Esophagus squamous epithelium (tissue), 5 donors: ENCODE measurements around the gene STK40. TPM values are rescaled to one million over a fixed set of nuclear protein-coding genes. Genes with fewer than 3 reads are reported as not detected.

Source experiments
- DNase-seq: peaks from one replicate; lab custom pipeline; 2025; lab: John Stamatoyannopoulos, UW
- H3K27ac ChIP-seq, 4 donors: fragments of 200-600 bp; sonication (generic); one replicate each; pipeline ENCODE4 v1.5.1; 2016 to 2019; ENCODE audit warnings: mild to moderate bottlenecking in 1 of 4
- H3K27me3 ChIP-seq, 4 donors: fragments of 200-600 bp; sonication (generic); 1 replicate in 3 of 4; 2 replicates in 1 of 4; pipeline versions ENCODE4 v1.5.1 to v1.6.0; 2017 to 2021; ENCODE audit warnings: antibody characterized with exemption in 1 of 4
- H3K36me3 ChIP-seq, 3 donors: fragments of 200-600 bp; sonication (generic); one replicate each; pipeline ENCODE4 v1.5.1; 2016 to 2019
- H3K4me1 ChIP-seq, 3 donors: fragments of 200-600 bp; sonication (generic); one replicate each; pipeline ENCODE4 v1.5.1; 2017 to 2019
- H3K4me3 ChIP-seq, 4 donors: fragments of 200-600 bp; sonication (generic); 1 replicate in 3 of 4; 2 replicates in 1 of 4; pipeline ENCODE4 v1.5.1; 2016 to 2019; ENCODE audit warnings: mild to moderate bottlenecking in 2 of 4, moderate library complexity in 1 of 4
- H3K9me3 ChIP-seq, 3 donors: fragments of 200-600 bp; sonication (generic); one replicate each; pipeline ENCODE4 v1.5.1; 2016 to 2019
- POLR2A ChIP-seq, 4 donors: fragments of 450-650 bp; IDR thresholded peaks; one replicate each; pipeline ENCODE4 v1.6.1; 2017; ENCODE audit warnings: antibody characterized with exemption in 4 of 4, mild to moderate bottlenecking in 4 of 4, moderate library complexity in 3 of 4
- whole genome bisulfite sequencing, 2 donors: methylation state at CpG; one replicate each; pipeline ENCODE4 v1.1.5; 2018; 5-methylcytosine and 5-hydroxymethylcytosine counted together
- intact Hi-C: fragments of 100-400 bp; cut with DNase I; formaldehyde crosslinking; loops from one replicate; pipeline ENCODE4 v1.15.0; 2022
- total RNA-seq, 4 donors: library from RNA; depleted of rRNA; stranded (reverse); fragments of >200 nt; gene quantifications; one replicate each; pipeline ENCODE4 v1.1.0, GENCODE V29; 2016
- TF ChIP-seq, protein P1 (sequence below), 6 experiments: fragments of 450-650 bp in 4 of 6; fragments of 200-600 bp in 2 of 6; sonication (generic) in 2 of 6; IDR thresholded peaks; one replicate each; pipeline ENCODE4 v1.5.1; 2016 to 2019; ENCODE audit warnings: antibody characterized with exemption in 6 of 6, mild to moderate bottlenecking in 4 of 6, moderate library complexity in 4 of 6
- donor health status: DM: yes; HTN: yes; CAD: no.

Gene STK40
- total RNA-seq, 4 donors from 2014 or later, result 34.5 to 59.7 (median 42.3) TPM

DNA sequence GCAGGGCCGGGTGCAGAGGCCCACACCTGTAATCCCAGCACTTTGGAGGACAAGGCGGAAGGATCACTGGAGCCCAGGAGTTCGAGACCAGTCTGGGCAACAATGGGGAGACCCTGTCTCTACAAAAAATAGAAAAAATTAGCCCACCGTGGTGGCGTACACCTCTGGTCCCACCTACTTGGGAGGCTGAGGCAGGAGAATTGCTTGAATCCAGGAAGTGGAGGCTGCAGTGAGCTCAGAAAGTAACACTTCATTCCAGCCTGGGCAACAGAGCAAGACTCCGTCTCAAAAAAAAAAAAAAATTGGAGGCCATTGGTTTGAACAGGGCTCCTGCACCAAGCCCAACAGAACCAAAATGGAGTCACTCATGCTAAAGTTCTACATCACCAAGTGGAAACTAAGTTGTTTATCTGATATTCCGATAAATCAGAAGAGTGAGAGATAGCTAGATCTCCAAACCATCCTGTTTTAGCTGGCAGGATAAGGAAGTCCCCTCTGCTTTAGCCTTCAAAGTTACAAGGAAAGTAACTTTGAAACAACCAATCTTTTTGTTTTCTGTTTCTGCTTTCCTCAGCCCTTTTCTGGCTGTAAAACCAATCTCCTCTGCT is 12.8 kb upstream of the STK40 start:
- intact Hi-C loops, result no loop called here
- 73 to 80% methylated on average over 5 to 7 of the region's 7 CpGs for WGBS, 2 donors

DNA sequence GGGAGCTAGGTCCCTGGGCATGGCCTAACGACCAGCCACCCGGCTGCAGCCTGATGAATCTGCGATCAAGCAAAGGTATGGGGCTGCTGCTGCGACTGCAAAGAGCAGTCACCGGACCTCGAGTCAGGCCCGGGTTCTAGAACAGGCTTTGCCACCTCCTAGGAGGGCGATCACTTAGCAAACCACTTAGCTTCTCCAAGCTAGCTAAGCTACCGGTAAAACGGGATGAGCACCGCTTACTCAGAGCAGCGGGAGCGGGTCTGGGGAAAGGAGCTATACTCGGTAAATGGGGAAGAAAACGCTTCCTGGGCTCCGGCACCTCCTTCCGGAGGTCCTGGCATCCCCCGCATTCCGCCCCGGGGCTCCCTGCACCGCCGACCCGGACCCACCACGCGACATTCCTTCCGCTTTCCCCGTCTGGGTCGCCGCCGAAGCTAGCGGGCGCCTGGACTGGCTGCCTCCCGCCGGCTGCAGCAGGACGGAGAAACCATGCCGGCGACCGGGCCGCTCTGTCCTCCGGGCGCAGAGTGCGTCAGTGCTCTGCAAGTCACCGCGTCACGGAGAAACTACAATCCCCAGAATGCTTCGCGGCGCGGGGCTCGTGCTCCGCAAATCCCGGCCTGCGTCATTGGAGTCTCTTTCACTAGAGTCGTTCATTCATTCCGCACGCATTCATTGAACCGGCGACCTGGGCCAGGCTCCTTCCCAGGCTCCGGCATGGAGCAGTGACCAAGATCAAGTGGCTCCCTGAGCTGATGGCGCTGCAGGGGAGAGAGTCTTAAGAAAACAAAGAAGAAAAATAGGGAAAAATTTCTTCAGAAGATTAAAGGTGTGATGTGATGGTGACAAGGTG is 11.9 kb upstream of the STK40 start, which contains the start of gene LSM10:
TSS of gene LSM10 (minus strand) at position 531 of the 853 bp plus-strand sequence. CDS start 3,779 bp downstream, outside the sequence.
- Histone ChIP-seq H3K4me1 (peaks cover 0 to 35% (median 16%) of the 10 kb centered on the region in 3 donors), H3K9me3 (no peaks in the 10 kb centered on the region), H3K4me3 (peak within 1 kb of the TSS; percentile 61 to 80 (median 73)), H3K36me3 (peaks cover 11 to 18% (median 14%) of the 10 kb centered on the region in 3 donors), H3K27me3 (no peaks in the 10 kb centered on the region), H3K27ac (peak within 1 kb of the TSS; percentile 94 to 95 (median 94))
- intact Hi-C loops, result no loop called here
- DNase-seq, result peak; percentile 67
- TF ChIP-seq POLR2A (IDR thresholded peaks at IDR 0.05), result peak in 3 of 4 donors; percentile 92 to 96 (median 94)
- TF ChIP-seq, protein P1, sequence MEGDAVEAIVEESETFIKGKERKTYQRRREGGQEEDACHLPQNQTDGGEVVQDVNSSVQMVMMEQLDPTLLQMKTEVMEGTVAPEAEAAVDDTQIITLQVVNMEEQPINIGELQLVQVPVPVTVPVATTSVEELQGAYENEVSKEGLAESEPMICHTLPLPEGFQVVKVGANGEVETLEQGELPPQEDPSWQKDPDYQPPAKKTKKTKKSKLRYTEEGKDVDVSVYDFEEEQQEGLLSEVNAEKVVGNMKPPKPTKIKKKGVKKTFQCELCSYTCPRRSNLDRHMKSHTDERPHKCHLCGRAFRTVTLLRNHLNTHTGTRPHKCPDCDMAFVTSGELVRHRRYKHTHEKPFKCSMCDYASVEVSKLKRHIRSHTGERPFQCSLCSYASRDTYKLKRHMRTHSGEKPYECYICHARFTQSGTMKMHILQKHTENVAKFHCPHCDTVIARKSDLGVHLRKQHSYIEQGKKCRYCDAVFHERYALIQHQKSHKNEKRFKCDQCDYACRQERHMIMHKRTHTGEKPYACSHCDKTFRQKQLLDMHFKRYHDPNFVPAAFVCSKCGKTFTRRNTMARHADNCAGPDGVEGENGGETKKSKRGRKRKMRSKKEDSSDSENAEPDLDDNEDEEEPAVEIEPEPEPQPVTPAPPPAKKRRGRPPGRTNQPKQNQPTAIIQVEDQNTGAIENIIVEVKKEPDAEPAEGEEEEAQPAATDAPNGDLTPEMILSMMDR (IDR thresholded peaks at IDR 0.05), result peak in 1 of 6 experiments; percentile 5
- 0% methylated on average over 17 to 18 of the region's 60 CpGs for WGBS, 2 donors

More for the DNA sequence above, 12.8 kb upstream of the STK40 start:
- Histone ChIP-seq H3K9me3 (no peaks in the 10 kb centered on the region), H3K4me1 (peaks cover 0 to 35% (median 16%) of the 10 kb centered on the region in 3 donors), H3K36me3 (peaks cover 5 to 9% (median 5%) of the 10 kb centered on the region in 3 donors), H3K4me3 (peak overlapping the region in 1 of 4 donors; percentile 76), H3K27ac (peak overlapping the region in 3 of 4 donors; percentile 94 to 95 (median 94)), H3K27me3 (no peaks in the 10 kb centered on the region)
- DNase-seq, result no peak
- TF ChIP-seq, protein P1 (IDR thresholded peaks at IDR 0.05), result no peak
- TF ChIP-seq POLR2A (IDR thresholded peaks at IDR 0.05), result no peak

DNA sequence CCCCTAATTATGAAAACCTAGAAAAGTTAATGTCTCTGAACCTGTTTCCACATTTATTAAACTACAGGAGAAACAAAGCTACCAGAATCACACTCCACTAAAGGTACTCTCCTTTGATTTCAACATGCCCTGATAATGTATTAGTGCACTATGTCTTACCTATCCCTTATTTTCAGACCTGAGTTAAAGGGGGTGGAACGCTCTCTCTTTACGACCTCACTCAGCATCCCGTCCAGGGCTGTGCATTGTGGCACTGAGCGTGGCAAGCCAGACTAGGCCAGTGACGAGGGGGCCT is 11.3 kb upstream of the STK40 start:
- Histone ChIP-seq H3K27ac (peak overlapping the region; percentile 94 to 95 (median 94)), H3K27me3 (no peaks in the 10 kb centered on the region), H3K4me3 (peak overlapping the region; percentile 61 to 80 (median 73)), H3K9me3 (no peaks in the 10 kb centered on the region), H3K36me3 (peaks cover 11 to 23% (median 14%) of the 10 kb centered on the region in 3 donors), H3K4me1 (peaks cover 0 to 35% (median 16%) of the 10 kb centered on the region in 3 donors)
- no peak for DNase-seq
- intact Hi-C loops, result no loop called here
- 0 to 11% methylated on average over 2 to 3 of the region's 5 CpGs for WGBS, 2 donors
- TF ChIP-seq, protein P1 (IDR thresholded peaks at IDR 0.05), result no peak

DNA sequence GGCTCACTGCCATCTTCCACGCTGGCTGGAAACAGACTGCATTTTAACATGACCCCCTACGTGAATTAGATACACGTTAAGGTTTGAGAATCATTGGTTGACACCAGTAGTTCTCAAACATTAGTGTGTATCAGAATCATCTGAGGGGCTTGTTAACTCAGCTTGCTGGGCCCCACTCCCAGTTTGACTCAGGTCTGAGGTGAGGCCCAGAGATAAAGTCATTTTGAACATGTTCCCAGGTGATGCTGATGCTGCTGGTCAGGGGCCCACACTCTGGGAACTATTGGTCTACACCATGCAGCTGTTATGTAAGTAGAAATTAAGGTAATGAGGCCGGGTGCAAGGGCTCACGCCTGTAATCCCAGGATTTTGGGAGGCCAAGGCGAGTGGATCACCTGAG is 10.6 kb upstream of the STK40 start:
- intact Hi-C loops, result no loop called here
- Histone ChIP-seq H3K9me3 (no peaks in the 10 kb centered on the region), H3K4me1 (peaks cover 0 to 33% (median 16%) of the 10 kb centered on the region in 3 donors), H3K27me3 (no peaks in the 10 kb centered on the region), H3K27ac (peak overlapping the region in 3 of 4 donors; percentile 28 to 95 (median 94)), H3K4me3 (peak overlapping the region in 1 of 4 donors; percentile 76), H3K36me3 (peaks cover 11 to 30% (median 14%) of the 10 kb centered on the region in 3 donors)
- TF ChIP-seq, protein P1 (IDR thresholded peaks at IDR 0.05), result no peak
- no peak for TF ChIP-seq POLR2A (IDR thresholded peaks at IDR 0.05)
- WGBS, 2 donors, result 79 to 84% methylated on average over 3 to 6 of the region's 6 CpGs
- DNase-seq, result no peak
